Islet precursor cell (in vitro differentiated cells): ENCODE data around the gene HYLS1.
"Not testable (repeated sequence)": the region's sequence is repeated elsewhere in the genome, so short reads cannot be mapped to it uniquely, and the experiment has no call there.

Experiments used
- DNase-seq: peaks from one replicate; pipeline ENCODE4 v3.0.0-alpha.2; 2018

The HYLS1 gene

GRCh38 chr11:125887373-125888324 is at the start of gene HYLS1:
HYLS1 (plus strand) TSS chr11:125887668; CDS start chr11:125899369, 11,701 bp downstream.
- DNase-seq: peak; percentile 97

GRCh38 chr11:125842321-125842948 is 45.0 kb upstream of the HYLS1 start:
- DNase-seq: no peak

GRCh38 chr11:125846188-125846587 is 41.3 kb upstream of the HYLS1 start:
- DNase-seq: no peak

- DNase-seq: peak; percentile 37
These were observed 29.8 kb upstream of the HYLS1 start for GRCh38 chr11:125857670-125858069.

GRCh38 chr11:125862786-125863185 is 24.7 kb upstream of the HYLS1 start:
- DNase-seq: not testable (repeated sequence)

GRCh38 chr11:125865354-125865753 is 22.1 kb upstream of the HYLS1 start:
- DNase-seq: not testable (repeated sequence)

- DNase-seq: no peak
These were observed 17.9 kb upstream of the HYLS1 start for GRCh38 chr11:125869521-125869920.

GRCh38 chr11:125871391-125872137 is 15.9 kb upstream of the HYLS1 start:
- DNase-seq: peak; percentile 78

- DNase-seq: peak; percentile 65
These were observed 15.4 kb upstream of the HYLS1 start for GRCh38 chr11:125872138-125872491.

GRCh38 chr11:125873881-125874555 is 13.4 kb upstream of the HYLS1 start:
- no peak for DNase-seq

- peak; percentile 77 for DNase-seq
These were observed 12.8 kb upstream of the HYLS1 start for GRCh38 chr11:125874556-125875124.

- no peak for DNase-seq
These were observed 6.2 kb upstream of the HYLS1 start for GRCh38 chr11:125881291-125881690.

GRCh38 chr11:125883375-125883774 is 4.1 kb upstream of the HYLS1 start:
- DNase-seq: no peak

- DNase-seq: no peak
These were observed 483 bp upstream of the HYLS1 start for GRCh38 chr11:125886997-125887372.

- no peak for DNase-seq
These were observed 3.1 kb downstream of the HYLS1 start for GRCh38 chr11:125890447-125891100.

GRCh38 chr11:125892071-125892470 is 4.6 kb downstream of the HYLS1 start:
- DNase-seq: no peak

- DNase-seq: no peak
These were observed 5.5 kb downstream of the HYLS1 start for GRCh38 chr11:125892994-125893393.

- no peak for DNase-seq
These were observed 14.4 kb downstream of the HYLS1 start for GRCh38 chr11:125901872-125902271.

GRCh38 chr11:125902277-125902926 is 14.9 kb downstream of the HYLS1 start:
- no peak for DNase-seq

- peak; percentile 93 for DNase-seq
These were observed 15.7 kb downstream of the HYLS1 start, which contains the start of gene PUS3 for GRCh38 chr11:125902927-125903710. PUS3 (minus strand) TSS chr11:125903206; CDS start chr11:125896284, 6,922 bp downstream.
